Neural crest cell (in vitro differentiated cells): ENCODE data around the gene NCAPH2. TPM values are rescaled to one million over a fixed set of nuclear protein-coding genes. Genes with fewer than 3 reads are reported as not detected.
A peak's percentile ranks its signal among the peaks of the same experiment; 100 is the strongest.

Experiments used
- DNase-seq: peaks from one replicate; pipeline ENCODE4 v3.0.0; 2021; ENCODE audit warnings: low read depth, mixed read lengths, low spot score
- H3K27ac Mint-ChIP-seq: one replicate; pipeline ENCODE4 v1.8.0; 2021; ENCODE audit warnings: mild to moderate bottlenecking, mixed read lengths; ENCODE audit not compliant: unreplicated experiment
- H3K27me3 Mint-ChIP-seq: 2 replicates; pipeline ENCODE4 v1.8.0; 2021; ENCODE audit warnings: low read depth, mild to moderate bottlenecking, mixed read lengths
- H3K36me3 Mint-ChIP-seq: 2 replicates; pipeline ENCODE4 v1.8.0; 2021; ENCODE audit warnings: low read depth, mild to moderate bottlenecking, mixed read lengths
- H3K4me1 Mint-ChIP-seq: 2 replicates; pipeline ENCODE4 v1.8.0; 2021; ENCODE audit warnings: mixed read lengths
- H3K4me3 Mint-ChIP-seq: one replicate; pipeline ENCODE4 v1.8.0; 2021; ENCODE audit warnings: mild to moderate bottlenecking, mixed read lengths
- H3K9me3 Mint-ChIP-seq: 2 replicates; pipeline ENCODE4 v1.8.0; 2021; ENCODE audit warnings: mixed read lengths
- total RNA-seq: library from RNA; stranded (reverse); gene quantifications from 2 replicates; pipeline ENCODE4 v1.2.1, GENCODE V29; 2021
- TF ChIP-seq, protein P1 (sequence below): fragments of 200-600 bp; sonication (generic); conservative IDR thresholded peaks from 2 replicates; pipeline ENCODE4 v1.5.0; 2021; ENCODE audit warnings: antibody characterized with exemption, mild to moderate bottlenecking

NCAPH2 gene
- total RNA-seq, 1 donor from 2014 or later, result 114 TPM

DNA sequence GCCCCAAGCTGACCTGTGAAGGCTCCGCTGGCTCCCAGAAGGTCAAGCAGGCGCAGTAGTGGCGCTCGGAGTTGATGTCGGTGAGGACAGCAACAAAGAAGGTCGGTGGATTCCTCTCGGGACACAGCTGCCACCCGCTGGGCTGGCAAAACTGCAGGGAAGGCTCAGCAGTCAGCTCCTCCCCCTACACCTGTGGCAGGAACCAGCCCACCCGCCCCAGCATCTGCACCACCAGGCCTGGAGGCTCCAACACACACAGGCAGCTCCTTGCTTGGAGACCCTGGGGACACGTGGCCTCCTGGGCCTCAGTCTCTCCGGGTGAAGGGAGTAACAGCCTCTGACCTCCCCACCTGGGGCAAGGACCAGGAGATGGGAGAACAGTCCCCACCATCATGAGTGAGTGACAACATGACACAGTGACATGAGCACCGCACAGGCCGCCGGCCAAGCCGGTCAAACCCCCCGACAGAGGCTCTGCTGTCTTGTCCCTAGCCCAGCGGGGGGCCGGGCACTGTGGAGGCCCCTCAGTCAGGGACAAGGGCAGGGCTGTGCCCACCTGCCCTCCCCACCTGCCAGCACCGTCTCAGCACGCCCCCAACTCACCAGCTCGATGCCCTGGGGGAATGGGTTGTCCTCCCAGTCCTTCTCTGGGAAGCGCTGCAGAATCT, 40.1 kb upstream of the NCAPH2 start:
- TF ChIP-seq, protein P1, sequence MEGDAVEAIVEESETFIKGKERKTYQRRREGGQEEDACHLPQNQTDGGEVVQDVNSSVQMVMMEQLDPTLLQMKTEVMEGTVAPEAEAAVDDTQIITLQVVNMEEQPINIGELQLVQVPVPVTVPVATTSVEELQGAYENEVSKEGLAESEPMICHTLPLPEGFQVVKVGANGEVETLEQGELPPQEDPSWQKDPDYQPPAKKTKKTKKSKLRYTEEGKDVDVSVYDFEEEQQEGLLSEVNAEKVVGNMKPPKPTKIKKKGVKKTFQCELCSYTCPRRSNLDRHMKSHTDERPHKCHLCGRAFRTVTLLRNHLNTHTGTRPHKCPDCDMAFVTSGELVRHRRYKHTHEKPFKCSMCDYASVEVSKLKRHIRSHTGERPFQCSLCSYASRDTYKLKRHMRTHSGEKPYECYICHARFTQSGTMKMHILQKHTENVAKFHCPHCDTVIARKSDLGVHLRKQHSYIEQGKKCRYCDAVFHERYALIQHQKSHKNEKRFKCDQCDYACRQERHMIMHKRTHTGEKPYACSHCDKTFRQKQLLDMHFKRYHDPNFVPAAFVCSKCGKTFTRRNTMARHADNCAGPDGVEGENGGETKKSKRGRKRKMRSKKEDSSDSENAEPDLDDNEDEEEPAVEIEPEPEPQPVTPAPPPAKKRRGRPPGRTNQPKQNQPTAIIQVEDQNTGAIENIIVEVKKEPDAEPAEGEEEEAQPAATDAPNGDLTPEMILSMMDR, result no peak
- Mint-ChIP-seq H3K9me3 (no peaks in the 10 kb centered on the region), H3K27ac (no peak overlapping the region), H3K27me3 (no peaks in the 10 kb centered on the region), H3K4me3 (no peak overlapping the region), H3K4me1 (peaks cover 7% of the 10 kb centered on the region), H3K36me3 (peaks cover 4% of the 10 kb centered on the region)
- no peak for DNase-seq

DNA sequence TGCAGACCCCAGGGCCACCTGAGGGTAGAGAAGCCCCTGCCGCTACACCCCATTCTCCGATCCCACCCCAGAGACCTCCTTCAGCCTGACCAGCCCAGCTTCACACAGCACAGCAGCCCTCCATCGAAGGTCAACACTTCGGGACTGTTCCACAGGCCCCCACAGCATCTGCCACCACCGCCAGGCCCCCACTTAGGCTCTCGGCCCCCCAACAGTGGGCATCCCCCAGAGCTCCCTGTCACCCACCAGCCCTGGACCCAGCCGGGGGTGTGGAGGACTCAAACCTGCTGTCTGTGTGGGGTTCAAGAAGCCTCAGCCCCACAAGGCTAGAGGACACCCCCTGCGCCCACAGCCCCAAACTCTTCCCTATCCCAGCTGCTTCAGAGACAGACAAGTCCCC, 39.4 kb upstream of the NCAPH2 start:
- Mint-ChIP-seq H3K27me3 (no peaks in the 10 kb centered on the region), H3K27ac (peak overlapping the region; percentile 83), H3K4me3 (no peak overlapping the region), H3K9me3 (no peaks in the 10 kb centered on the region), H3K36me3 (peaks cover 4% of the 10 kb centered on the region), H3K4me1 (peaks cover 14% of the 10 kb centered on the region)
- DNase-seq, result no peak
- TF ChIP-seq, protein P1, result no peak

DNA sequence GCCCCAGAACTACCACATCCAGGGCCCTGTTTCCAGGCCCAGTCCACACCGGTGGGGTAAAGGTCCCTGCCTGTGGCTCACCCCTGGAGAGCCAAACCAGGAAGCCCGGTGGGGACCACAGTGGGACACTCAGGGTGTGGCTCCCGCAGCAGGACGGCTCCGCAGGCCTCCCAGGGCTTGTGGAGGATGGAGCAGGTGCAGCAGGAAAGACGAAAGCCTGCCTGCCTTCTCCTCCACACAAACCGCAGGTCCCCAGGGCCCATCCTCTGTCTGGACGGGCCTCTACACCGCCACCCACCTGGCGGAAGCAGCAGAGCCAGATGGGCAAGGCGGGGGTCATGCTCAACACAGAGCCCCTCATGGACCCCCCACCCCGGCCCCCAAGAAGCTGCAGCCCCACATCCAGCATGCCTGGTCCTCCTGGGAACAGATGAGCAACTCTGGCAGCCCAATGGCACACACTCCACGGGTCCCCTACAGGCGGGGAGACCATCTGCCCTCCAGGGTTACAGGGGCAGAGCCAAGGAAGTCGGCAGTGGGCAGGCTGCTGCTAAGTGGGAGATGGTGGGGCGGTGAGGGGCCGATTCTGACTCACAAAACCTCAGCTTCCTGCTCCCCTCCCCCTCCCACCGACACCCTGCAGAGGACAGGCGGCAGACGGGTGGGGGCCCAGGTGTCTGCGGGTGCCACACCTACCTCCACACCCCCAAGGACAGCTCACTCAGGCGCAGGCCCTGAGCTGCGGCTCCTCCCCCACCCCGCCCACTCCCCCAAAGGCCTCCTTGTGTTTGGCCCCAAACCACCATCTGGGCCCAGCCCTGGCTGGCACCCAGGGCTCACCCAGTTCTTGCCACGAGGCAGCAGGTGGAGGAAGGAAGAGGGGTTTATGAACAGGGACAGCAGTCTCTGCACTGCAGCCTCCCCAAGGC, 38.4 kb upstream of the NCAPH2 start:
- DNase-seq, result no peak
- Mint-ChIP-seq H3K4me1 (peaks cover 20% of the 10 kb centered on the region), H3K27me3 (no peaks in the 10 kb centered on the region), H3K4me3 (no peak overlapping the region), H3K27ac (no peak overlapping the region), H3K36me3 (peaks cover 4% of the 10 kb centered on the region), H3K9me3 (no peaks in the 10 kb centered on the region)
- TF ChIP-seq, protein P1, result no peak

DNA sequence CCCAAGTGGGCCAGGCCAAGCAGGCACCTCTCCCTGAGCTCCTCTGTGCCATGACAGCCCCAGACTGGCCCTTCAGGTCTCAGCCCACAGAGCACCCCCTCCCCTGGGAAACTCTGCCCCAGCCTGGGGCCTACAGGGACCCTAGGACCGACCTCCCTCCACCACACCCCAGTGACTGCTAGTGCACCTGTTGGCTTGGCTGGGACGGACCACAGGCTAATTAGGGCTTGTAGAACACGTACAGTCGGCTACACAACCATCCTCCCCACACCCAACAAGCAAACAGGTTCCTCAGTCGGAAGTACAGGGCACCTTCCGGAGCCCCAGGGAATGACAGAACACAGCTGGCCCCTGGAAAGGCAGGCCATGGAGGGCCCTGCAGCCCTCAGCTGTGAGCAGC, 37.5 kb upstream of the NCAPH2 start:
- peaks cover 22% of the 10 kb centered on the region for H3K4me1 Mint-ChIP-seq
- no peak overlapping the region for H3K27ac Mint-ChIP-seq
- peaks cover 4% of the 10 kb centered on the region for H3K36me3 Mint-ChIP-seq
- DNase-seq, result no peak
- H3K4me3 Mint-ChIP-seq, result peak overlapping the region; percentile 41
- TF ChIP-seq, protein P1, result no peak
- H3K27me3 Mint-ChIP-seq, result peaks cover under 1% of the 10 kb centered on the region
- no peaks in the 10 kb centered on the region for H3K9me3 Mint-ChIP-seq

DNA sequence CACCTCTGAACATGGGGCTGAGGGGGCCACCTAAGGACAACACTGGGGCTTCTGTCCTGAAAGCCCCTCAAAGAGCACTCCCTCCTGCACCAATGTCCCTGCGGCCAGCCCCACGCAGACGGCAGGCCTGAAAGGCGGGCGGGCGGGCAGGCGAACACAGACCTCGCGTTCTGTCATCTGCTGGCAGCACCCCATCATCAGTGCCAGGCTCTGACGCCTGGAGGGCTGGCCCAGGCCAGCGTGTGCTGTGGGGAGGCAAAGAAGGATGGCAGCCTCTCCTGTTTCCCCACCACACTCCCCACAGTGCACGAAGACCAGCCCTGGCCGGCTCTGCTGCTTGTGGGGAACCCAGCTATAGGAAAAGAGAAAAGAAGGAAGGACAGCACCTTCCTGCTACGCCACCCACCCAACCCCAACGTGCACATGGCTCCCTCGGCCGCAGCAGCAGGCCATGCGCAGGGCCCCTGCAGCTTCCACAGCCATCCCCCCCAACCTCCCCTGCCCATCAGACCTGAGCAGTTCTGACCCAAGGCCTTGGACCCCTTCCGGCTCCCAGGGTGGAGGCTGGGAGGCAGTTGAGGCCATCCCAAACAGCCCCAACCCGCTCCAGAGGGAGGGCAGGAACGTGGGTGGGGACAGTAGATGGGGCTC, 36.7 kb upstream of the NCAPH2 start:
- no peak overlapping the region for H3K27ac Mint-ChIP-seq
- H3K4me1 Mint-ChIP-seq, result peaks cover 23% of the 10 kb centered on the region
- TF ChIP-seq, protein P1, result no peak
- H3K27me3 Mint-ChIP-seq, result peaks cover 2% of the 10 kb centered on the region
- peaks cover 4% of the 10 kb centered on the region for H3K36me3 Mint-ChIP-seq
- no peak for DNase-seq
- H3K4me3 Mint-ChIP-seq, result peak overlapping the region; percentile 73
- no peaks in the 10 kb centered on the region for H3K9me3 Mint-ChIP-seq
